ENCODE results near the gene ZBTB20. TPM values are rescaled to one million over a fixed set of nuclear protein-coding genes. Genes with fewer than 3 reads are reported as not detected.

Gene ZBTB20
- total RNA-seq, 1 experiment from 2014 or later: 12.8 TPM

- Mint-ChIP-seq H3K4me3 (ENCODE audit: unreplicated experiment) (no peak overlapping the region), H3K4me1 (ENCODE audit: low read depth, unreplicated experiment) (peaks cover 23% of the 10 kb centered on the region), H3K27ac (ENCODE audit: unreplicated experiment) (no peak overlapping the region), H3K36me3 (ENCODE audit: insufficient read depth, unreplicated experiment) (no peaks in the 10 kb centered on the region), H3K27me3 (ENCODE audit: insufficient read depth, unreplicated experiment) (no peaks in the 10 kb centered on the region), H3K9me3 (ENCODE audit: unreplicated experiment) (no peaks in the 10 kb centered on the region)
- Histone ChIP-seq H3K27me3 (replicated peaks; ENCODE audit: control insufficient read depth, insufficient read depth, low read length) (no peaks in the 10 kb centered on the region), H3K4me3 (ENCODE audit: low read depth, low read length) (no peak overlapping the region), H3K9me3 (no peaks in the 10 kb centered on the region), H3K36me3 (ENCODE audit: control insufficient read depth, insufficient read depth, low read length) (no peaks in the 10 kb centered on the region), H3K4me1 (peaks cover 22% of the 10 kb centered on the region)
- DNase-seq: no peak
- no peak for TF ChIP-seq CTCF (IDR thresholded peaks at IDR 0.05; ENCODE audit: insufficient read depth in 1 of 2, low read depth in 1 of 2, low read length in 1 of 2, severe bottlenecking in 1 of 2, unreplicated experiment in 1 of 2)
- ChIA-PET CTCF (interaction anchor here (0.5 kb wide), 1 partner anchor 23 kb away, joined by 15 read pairs; no protein-coding TSS in a partner anchor), POLR2A (no interaction called here)
- intact Hi-C loops (cut with micrococcal nuclease; ENCODE audit: unreplicated experiment): no loop called here
- no TSS peak for BruUV-seq (replicated peaks)
These were observed 670.6 kb downstream of the ZBTB20 start for GRCh38 chr3:114476511-114476910.

- no peak overlapping the region for H3K4me3 ChIP-seq (ENCODE audit: low read depth, low read length)
- no TSS peak for BruUV-seq (replicated peaks)
- no peak for DNase-seq
- POLR2A ChIA-PET: no interaction called here
- no peaks in the 10 kb centered on the region for H3K9me3 Mint-ChIP-seq (ENCODE audit: unreplicated experiment)
- H3K27ac Mint-ChIP-seq (ENCODE audit: unreplicated experiment): no peak overlapping the region
- peaks cover 35% of the 10 kb centered on the region for H3K4me1 ChIP-seq
- H3K27me3 ChIP-seq (replicated peaks; ENCODE audit: control insufficient read depth, insufficient read depth, low read length): no peaks in the 10 kb centered on the region
- CTCF ChIA-PET: no interaction called here
- no peaks in the 10 kb centered on the region for H3K27me3 Mint-ChIP-seq (ENCODE audit: insufficient read depth, unreplicated experiment)
- H3K9me3 ChIP-seq: no peaks in the 10 kb centered on the region
- H3K36me3 ChIP-seq (ENCODE audit: control insufficient read depth, insufficient read depth, low read length): no peaks in the 10 kb centered on the region
- no peak for TF ChIP-seq CTCF (IDR thresholded peaks at IDR 0.05; ENCODE audit: insufficient read depth in 1 of 2, low read depth in 1 of 2, low read length in 1 of 2, severe bottlenecking in 1 of 2, unreplicated experiment in 1 of 2)
- intact Hi-C loops (cut with micrococcal nuclease; ENCODE audit: unreplicated experiment): no loop called here
- H3K4me1 Mint-ChIP-seq (ENCODE audit: low read depth, unreplicated experiment): peaks cover 32% of the 10 kb centered on the region
- no peak overlapping the region for H3K4me3 Mint-ChIP-seq (ENCODE audit: unreplicated experiment)
- H3K36me3 Mint-ChIP-seq (ENCODE audit: insufficient read depth, unreplicated experiment): peaks cover 5% of the 10 kb centered on the region
These were observed 675.6 kb downstream of the ZBTB20 start for GRCh38 chr3:114471478-114471877.

- Histone ChIP-seq H3K4me3 (ENCODE audit: low read depth, low read length) (no peak overlapping the region), H3K4me1 (peaks cover 45% of the 10 kb centered on the region), H3K36me3 (ENCODE audit: control insufficient read depth, insufficient read depth, low read length) (no peaks in the 10 kb centered on the region), H3K9me3 (no peaks in the 10 kb centered on the region), H3K27me3 (replicated peaks; ENCODE audit: control insufficient read depth, insufficient read depth, low read length) (no peaks in the 10 kb centered on the region)
- Mint-ChIP-seq H3K9me3 (ENCODE audit: unreplicated experiment) (no peaks in the 10 kb centered on the region), H3K4me1 (ENCODE audit: low read depth, unreplicated experiment) (peaks cover 26% of the 10 kb centered on the region), H3K36me3 (ENCODE audit: insufficient read depth, unreplicated experiment) (peaks cover 5% of the 10 kb centered on the region), H3K4me3 (ENCODE audit: unreplicated experiment) (no peak overlapping the region), H3K27me3 (ENCODE audit: insufficient read depth, unreplicated experiment) (no peaks in the 10 kb centered on the region), H3K27ac (ENCODE audit: unreplicated experiment) (no peak overlapping the region)
- no peak for TF ChIP-seq CTCF (IDR thresholded peaks at IDR 0.05; ENCODE audit: insufficient read depth in 1 of 2, low read depth in 1 of 2, low read length in 1 of 2, severe bottlenecking in 1 of 2, unreplicated experiment in 1 of 2)
- BruUV-seq (replicated peaks): no TSS peak
- ChIA-PET POLR2A (no interaction called here), CTCF (no interaction called here)
- no peak for DNase-seq
- intact Hi-C loops (cut with micrococcal nuclease; ENCODE audit: unreplicated experiment): loop anchor here (5.0 kb wide), 1 partner anchor 103 kb away; no protein-coding TSS in a partner anchor
These were observed 678.0 kb downstream of the ZBTB20 start for GRCh38 chr3:114469070-114469469.

All from Caco-2 (cell line).